Naive thymus-derived CD4-positive, alpha-beta T cell (primary cell): ENCODE measurements around the gene BCAP29. TPM values are rescaled to one million over a fixed set of nuclear protein-coding genes. Genes with fewer than 3 reads are reported as not detected.

Source experiments
- ATAC-seq: fragments of 150-1000 bp; cut with Tn5 transposase; 2 replicates; pipeline ENCODE4 v1.10.0; 2021; ENCODE audit warnings: mild to moderate bottlenecking, moderate library complexity
- CTCF ChIA-PET: fragments of 350-600 bp; sonication (Branson Sonifier 250); formaldehyde crosslinking; loops from one replicate; lab custom pipeline; 2021; ENCODE audit warnings: antibody characterized with exemption; lab: Charles Lee
- POLR2A ChIA-PET: fragments of 350-600 bp; sonication (Branson Sonifier 250); formaldehyde crosslinking; loops from one replicate; lab custom pipeline; 2021; ENCODE audit warnings: antibody characterized with exemption, inconsistent platforms; lab: Charles Lee
- DNase-seq, 9 donors: peaks; one replicate each; pipeline versions ENCODE4 v3.0.0 to v3.0.0-alpha.2; 2020 to 2022; ENCODE audit warnings: mixed read lengths in 1 of 9
- H3K27ac ChIP-seq: one replicate; pipeline ENCODE4 v1.7.0; 2013; ENCODE audit warnings: mild to moderate bottlenecking, low read depth, low read length, moderate library complexity
- H3K27me3 ChIP-seq, 2 donors: one replicate each; pipeline ENCODE4 v1.7.0; 2013; ENCODE audit warnings: low read length in 2 of 2, mild to moderate bottlenecking in 2 of 2, moderate library complexity in 2 of 2; ENCODE audit not compliant: control insufficient read depth in 2 of 2, insufficient read depth in 2 of 2
- H3K36me3 ChIP-seq, 3 experiments: 1 replicate in 2 of 3; 2 replicates in 1 of 3; pipeline ENCODE4 v1.7.0; 2013; ENCODE audit warnings: low read length in 3 of 3, mild to moderate bottlenecking in 3 of 3, moderate library complexity in 1 of 3; ENCODE audit not compliant: insufficient read depth in 3 of 3, control insufficient read depth in 2 of 3
- H3K4me1 ChIP-seq, 2 donors: one replicate each; pipeline ENCODE4 v1.7.0; 2013; ENCODE audit warnings: low read length in 2 of 2, mild to moderate bottlenecking in 2 of 2, moderate library complexity in 1 of 2; ENCODE audit not compliant: control insufficient read depth in 2 of 2, insufficient read depth in 2 of 2
- H3K4me3 ChIP-seq: 2 replicates; pipeline ENCODE4 v1.7.0; 2013; ENCODE audit warnings: mild to moderate bottlenecking, low read length
- H3K9me3 ChIP-seq, 3 experiments: 1 replicate in 2 of 3; 2 replicates in 1 of 3; pipeline ENCODE4 v1.7.0; 2013; ENCODE audit warnings: low read length in 3 of 3; ENCODE audit not compliant: control insufficient read depth in 2 of 3
- H3K27ac Mint-ChIP-seq, 9 donors: one replicate each; pipeline ENCODE4 v1.8.0; 2020 to 2022; ENCODE audit warnings: mixed read lengths in 9 of 9, mild to moderate bottlenecking in 8 of 9, moderate library complexity in 5 of 9, inconsistent platforms in 2 of 9
- H3K27me3 Mint-ChIP-seq, 5 donors: one replicate each; pipeline ENCODE4 v1.8.0; 2021 to 2022; ENCODE audit warnings: mixed read lengths in 5 of 5, mild to moderate bottlenecking in 1 of 5
- H3K36me3 Mint-ChIP-seq, 5 donors: one replicate each; pipeline ENCODE4 v1.8.0; 2020 to 2022; ENCODE audit warnings: mixed read lengths in 5 of 5, mild to moderate bottlenecking in 3 of 5, inconsistent platforms in 1 of 5
- H3K4me1 Mint-ChIP-seq, 7 donors: one replicate each; pipeline ENCODE4 v1.8.0; 2020 to 2022; ENCODE audit warnings: mixed read lengths in 7 of 7, mild to moderate bottlenecking in 3 of 7, inconsistent platforms in 1 of 7
- H3K4me3 Mint-ChIP-seq, 10 donors: one replicate each; pipeline ENCODE4 v1.8.0; 2020 to 2022; ENCODE audit warnings: mild to moderate bottlenecking in 10 of 10, mixed read lengths in 10 of 10, moderate library complexity in 6 of 10, inconsistent platforms in 2 of 10
- H3K9me3 Mint-ChIP-seq, 11 donors: one replicate each; pipeline ENCODE4 v1.8.0; 2020 to 2022; ENCODE audit warnings: mixed read lengths in 11 of 11, mild to moderate bottlenecking in 4 of 11, inconsistent platforms in 1 of 11, moderate library complexity in 1 of 11
- intact Hi-C, 2 donors: fragments of 100-400 bp; cut with micrococcal nuclease; formaldehyde crosslinking; loops; one replicate each; pipeline ENCODE4 v1.15.1; 2023
- polyA plus RNA-seq, 2 donors: library from polyadenylated mRNA; unstranded; fragments of 300-500 nt; fragmentation: Illumina TruSeq; gene quantifications; one replicate each; pipeline ENCODE4 v1.2.3, GENCODE V29; 2021
- total RNA-seq, 6 experiments: library from RNA in 5 of 6; stranded (reverse) in 5 of 6; gene quantifications; 1 replicate in 5 of 6; 2 replicates in 1 of 6; pipeline ENCODE4 v1.2.3 and lab custom pipeline; 2021 to 2026

The BCAP29 gene
- total and polyA plus RNA-seq, 7 experiments from 2014 or later, result 10.5 to 38.7 (median 24.4) TPM

DNA sequence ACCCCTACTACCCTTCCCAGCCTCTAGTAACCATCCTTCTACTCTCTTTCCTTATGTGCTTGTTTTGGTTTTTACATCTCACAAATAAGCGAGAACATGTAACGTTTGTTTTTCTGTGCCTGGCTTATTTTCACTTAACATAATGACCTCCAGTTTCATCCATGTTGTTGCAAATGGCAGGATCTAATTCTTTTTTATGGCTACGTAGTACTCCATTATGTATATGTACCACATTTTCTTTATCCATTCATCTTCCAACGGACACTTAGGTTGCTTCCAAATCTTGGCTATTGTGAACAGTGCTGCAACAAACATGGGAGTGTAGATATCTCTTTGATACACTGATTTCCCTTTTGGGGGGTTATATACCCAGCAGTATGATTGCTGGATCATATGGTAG lies 47.0 kb downstream of the BCAP29 start:
- Mint-ChIP-seq H3K4me3 (no peak overlapping the region), H3K27me3 (no peaks in the 10 kb centered on the region), H3K4me1 (peaks cover 0 to 23% (median 0%) of the 10 kb centered on the region in 7 donors), H3K27ac (no peak overlapping the region), H3K9me3 (peaks cover 0 to 8% (median 0%) of the 10 kb centered on the region in 11 donors), H3K36me3 (peaks cover 0 to 28% (median 21%) of the 10 kb centered on the region in 5 donors)
- Histone ChIP-seq H3K9me3 (no peaks in the 10 kb centered on the region), H3K27ac (no peak overlapping the region), H3K4me3 (no peak overlapping the region), H3K4me1 (no peaks in the 10 kb centered on the region), H3K36me3 (peaks cover 0 to 6% (median 0%) of the 10 kb centered on the region in 3 experiments), H3K27me3 (no peaks in the 10 kb centered on the region)
- POLR2A ChIA-PET, result no interaction called here
- intact Hi-C loops, result no loop called here
- ATAC-seq, result no peak
- CTCF ChIA-PET, result no interaction called here
- DNase-seq, result no peak

DNA sequence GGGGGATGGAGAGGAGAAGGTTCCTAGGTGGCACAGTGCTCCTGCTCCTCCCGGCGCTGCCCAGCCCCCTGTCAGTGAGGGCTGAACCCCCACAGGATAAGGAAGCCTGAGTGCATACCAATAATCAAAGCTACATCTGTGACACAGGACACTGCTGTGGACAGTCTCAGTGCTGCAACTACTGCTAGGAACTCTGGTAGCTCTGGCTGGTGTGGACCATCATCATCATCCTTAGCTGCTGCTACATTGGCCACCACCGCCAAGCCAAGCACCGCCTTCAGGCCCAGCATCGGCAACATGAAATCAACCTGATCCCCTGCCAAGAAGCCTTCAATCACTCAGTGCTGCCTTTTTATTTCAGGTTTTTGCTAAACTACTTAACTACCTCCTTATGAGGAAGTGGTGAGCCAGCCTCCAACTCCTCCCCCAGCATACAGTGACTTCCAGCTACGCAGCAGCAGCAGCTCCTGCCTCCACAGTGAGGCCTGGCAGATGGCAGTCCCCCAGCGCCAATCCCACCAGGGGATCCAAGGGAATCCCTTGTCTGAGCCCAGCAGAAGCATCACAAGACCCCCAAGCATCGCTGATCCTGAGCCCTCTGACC lies 48.5 kb downstream of the BCAP29 start:
- Mint-ChIP-seq H3K27ac (peak overlapping the region in 1 of 9 donors; percentile 84), H3K36me3 (peaks cover 0 to 31% (median 25%) of the 10 kb centered on the region in 5 donors), H3K27me3 (peaks cover 0 to 5% (median 0%) of the 10 kb centered on the region in 5 donors), H3K4me1 (peaks cover 0 to 38% (median 0%) of the 10 kb centered on the region in 7 donors), H3K9me3 (peaks cover 0 to 8% (median 0%) of the 10 kb centered on the region in 11 donors), H3K4me3 (peak overlapping the region in 1 of 10 donors; percentile 43)
- ChIA-PET CTCF (no interaction called here), POLR2A (no interaction called here)
- DNase-seq, result no peak
- H3K9me3 ChIP-seq, result no peaks in the 10 kb centered on the region
- H3K27ac ChIP-seq, result no peak overlapping the region
- H3K27me3 ChIP-seq, result no peaks in the 10 kb centered on the region
- peaks cover 0 to 6% (median 0%) of the 10 kb centered on the region in 3 experiments for H3K36me3 ChIP-seq
- intact Hi-C loops, result no loop called here
- no peak overlapping the region for H3K4me3 ChIP-seq
- H3K4me1 ChIP-seq, result no peaks in the 10 kb centered on the region
- ATAC-seq, result peak; percentile 69

DNA sequence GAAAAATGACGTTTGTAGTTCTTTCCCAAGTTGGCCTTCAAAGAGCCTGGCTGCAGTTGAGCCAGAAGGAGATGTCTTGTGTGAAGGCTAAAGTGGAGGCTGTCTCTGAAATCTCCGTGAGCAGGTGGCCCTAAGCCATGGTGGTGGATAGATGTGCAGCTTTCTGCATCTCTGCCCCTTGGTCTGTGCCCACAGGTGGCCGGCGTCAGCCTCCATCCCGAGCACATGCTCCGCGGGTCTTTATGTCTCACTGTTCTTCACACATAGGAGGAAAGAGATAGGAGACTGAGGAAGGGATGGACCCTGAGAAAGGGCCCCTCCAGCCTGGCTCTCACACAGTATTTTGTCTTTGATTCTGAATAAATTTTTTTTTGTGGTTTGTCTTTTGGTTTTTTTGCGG lies 50.3 kb downstream of the BCAP29 start:
- peaks cover 0 to 35% (median 22%) of the 10 kb centered on the region in 5 donors for H3K36me3 Mint-ChIP-seq
- no peaks in the 10 kb centered on the region for H3K27me3 ChIP-seq
- POLR2A ChIA-PET, result no interaction called here
- peaks cover 0 to 11% (median 0%) of the 10 kb centered on the region in 5 donors for H3K27me3 Mint-ChIP-seq
- H3K27ac ChIP-seq, result no peak overlapping the region
- H3K27ac Mint-ChIP-seq, result no peak overlapping the region
- peaks cover 0 to 54% (median 0%) of the 10 kb centered on the region in 7 donors for H3K4me1 Mint-ChIP-seq
- peaks cover 0 to 6% (median 0%) of the 10 kb centered on the region in 3 experiments for H3K36me3 ChIP-seq
- CTCF ChIA-PET, result no interaction called here
- H3K9me3 Mint-ChIP-seq, result peaks cover 0 to 12% (median 0%) of the 10 kb centered on the region in 11 donors
- no peak overlapping the region for H3K4me3 Mint-ChIP-seq
- ATAC-seq, result no peak
- H3K4me3 ChIP-seq, result no peak overlapping the region
- H3K4me1 ChIP-seq, result no peaks in the 10 kb centered on the region
- no peak for DNase-seq
- intact Hi-C loops, result no loop called here
- H3K9me3 ChIP-seq, result no peaks in the 10 kb centered on the region

DNA sequence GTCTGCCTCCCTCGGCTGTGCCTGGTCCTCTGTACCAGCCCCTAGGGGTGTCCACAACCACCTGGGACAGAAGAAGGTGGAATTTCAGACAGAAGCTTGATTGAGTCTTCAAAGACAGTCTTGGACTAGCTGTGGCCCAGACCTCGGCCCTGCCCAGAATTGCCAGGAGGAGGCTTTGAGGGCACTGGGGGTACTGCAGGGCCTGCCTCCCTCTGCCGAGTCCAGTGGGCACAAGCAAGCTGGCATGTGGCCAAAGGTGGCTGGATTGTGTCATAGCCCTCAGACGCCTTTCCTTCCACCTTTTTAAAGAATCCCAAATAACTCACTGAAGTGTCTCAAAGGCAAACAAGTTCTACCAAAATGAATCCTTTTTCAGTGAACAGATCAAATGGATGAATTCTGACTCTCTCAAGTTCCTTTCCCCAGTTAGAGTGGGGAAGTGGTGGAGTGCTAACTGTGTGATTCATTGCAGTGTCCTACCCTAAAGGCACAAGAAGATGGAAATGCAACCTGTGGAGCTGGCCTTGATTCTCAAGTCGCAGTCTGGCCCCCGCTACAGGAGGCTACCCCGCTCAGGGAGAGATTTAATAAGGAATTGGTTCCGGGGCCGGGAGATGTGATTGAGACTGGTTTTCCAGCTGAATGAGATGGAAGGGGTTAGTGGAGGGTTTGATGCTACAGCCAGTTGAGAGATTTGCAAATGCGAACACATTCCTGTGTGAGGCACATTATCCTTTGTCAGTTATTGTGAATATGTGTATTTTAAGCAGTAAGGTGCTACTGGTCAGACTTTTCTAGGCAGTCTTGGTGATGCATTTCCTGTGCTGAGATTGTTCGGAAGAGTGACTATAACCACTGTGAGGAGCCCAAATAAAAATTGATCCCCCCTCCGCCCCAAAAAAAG lies 51.8 kb downstream of the BCAP29 start:
- peaks cover 0 to 14% (median 0%) of the 10 kb centered on the region in 5 donors for H3K27me3 Mint-ChIP-seq
- no peak overlapping the region for H3K27ac Mint-ChIP-seq
- peaks cover 0 to 60% (median 0%) of the 10 kb centered on the region in 7 donors for H3K4me1 Mint-ChIP-seq
- no peaks in the 10 kb centered on the region for H3K4me1 ChIP-seq
- POLR2A ChIA-PET, result no interaction called here
- H3K36me3 Mint-ChIP-seq, result peaks cover 0 to 38% (median 24%) of the 10 kb centered on the region in 5 donors
- DNase-seq (no peak), ATAC-seq (no peak)
- CTCF ChIA-PET, result no interaction called here
- intact Hi-C loops, result no loop called here
- H3K4me3 Mint-ChIP-seq, result no peak overlapping the region
- peaks cover 0 to 6% (median 0%) of the 10 kb centered on the region in 3 experiments for H3K36me3 ChIP-seq
- H3K9me3 Mint-ChIP-seq, result peaks cover 0 to 14% (median 0%) of the 10 kb centered on the region in 11 donors
- no peak overlapping the region for H3K4me3 ChIP-seq
- H3K27me3 ChIP-seq, result no peaks in the 10 kb centered on the region
- H3K9me3 ChIP-seq, result no peaks in the 10 kb centered on the region
- no peak overlapping the region for H3K27ac ChIP-seq

DNA sequence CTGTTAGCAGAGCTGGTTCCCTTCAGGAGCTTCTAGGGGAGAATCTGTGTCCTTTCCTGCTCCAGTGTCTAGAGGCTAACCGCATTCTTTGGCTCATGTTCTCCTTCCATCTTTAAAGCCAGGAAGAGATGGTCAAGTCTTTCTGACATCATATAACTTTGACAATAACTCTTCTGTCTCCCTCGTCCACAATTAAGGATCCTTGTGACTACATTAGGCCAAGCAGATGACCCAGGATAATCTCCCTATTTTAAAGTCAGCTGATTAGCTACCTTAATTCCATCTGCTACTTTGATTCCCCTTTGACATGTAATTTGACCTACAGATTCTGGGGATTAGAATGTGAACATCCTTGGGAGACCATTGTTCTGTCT lies 52.4 kb downstream of the BCAP29 start:
- intact Hi-C loops, result no loop called here
- no peak overlapping the region for H3K27ac ChIP-seq
- no peaks in the 10 kb centered on the region for H3K4me1 ChIP-seq
- no peaks in the 10 kb centered on the region for H3K27me3 ChIP-seq
- peaks cover 0 to 9% (median 1%) of the 10 kb centered on the region in 11 donors for H3K9me3 Mint-ChIP-seq
- H3K9me3 ChIP-seq, result no peaks in the 10 kb centered on the region
- peaks cover 0 to 6% (median 0%) of the 10 kb centered on the region in 3 experiments for H3K36me3 ChIP-seq
- peaks cover 0 to 32% (median 18%) of the 10 kb centered on the region in 5 donors for H3K36me3 Mint-ChIP-seq
- no peak for DNase-seq
- ChIA-PET CTCF (no interaction called here), POLR2A (no interaction called here)
- no peak for ATAC-seq
- peak overlapping the region in 1 of 9 donors; percentile 7 for H3K27ac Mint-ChIP-seq
- peaks cover 0 to 60% (median 0%) of the 10 kb centered on the region in 7 donors for H3K4me1 Mint-ChIP-seq
- H3K27me3 Mint-ChIP-seq, result peaks cover 0 to 16% (median 0%) of the 10 kb centered on the region in 5 donors
- H3K4me3 ChIP-seq, result no peak overlapping the region
- no peak overlapping the region for H3K4me3 Mint-ChIP-seq

DNA sequence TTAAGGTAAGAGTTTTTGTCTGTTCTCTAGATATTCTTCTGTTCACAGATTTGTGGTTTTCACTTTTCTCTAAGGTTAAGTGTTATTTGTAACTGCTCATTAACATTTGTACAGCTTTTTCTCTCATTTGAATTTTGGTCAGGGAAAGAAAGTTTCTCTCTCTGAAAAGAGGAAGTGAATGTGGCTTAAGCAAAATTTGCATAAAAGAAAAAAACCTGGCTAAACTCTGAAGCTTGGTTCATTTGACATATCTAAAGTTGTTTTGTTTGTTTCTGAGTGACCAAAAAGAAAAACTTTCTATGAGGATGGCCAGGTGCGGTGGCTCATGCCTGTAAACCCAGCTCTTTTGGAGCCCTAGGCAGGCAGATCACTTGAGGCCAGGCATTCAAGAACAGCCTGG lies 58.5 kb downstream of the BCAP29 start:
- Mint-ChIP-seq H3K4me3 (peak overlapping the region in 1 of 10 donors; percentile 52), H3K9me3 (peaks cover 0 to 12% (median 5%) of the 10 kb centered on the region in 11 donors), H3K36me3 (peaks cover 0 to 33% (median 7%) of the 10 kb centered on the region in 5 donors), H3K27me3 (peaks cover 0 to 34% (median 9%) of the 10 kb centered on the region in 5 donors), H3K27ac (peak overlapping the region in 1 of 9 donors; percentile 45), H3K4me1 (peaks cover 0 to 56% (median 0%) of the 10 kb centered on the region in 7 donors)
- H3K27me3 ChIP-seq, result no peaks in the 10 kb centered on the region
- H3K36me3 ChIP-seq, result no peaks in the 10 kb centered on the region
- CTCF ChIA-PET, result interaction anchor here (0.6 kb wide), 1 partner anchor 14 kb away, joined by 3 read pairs; no protein-coding TSS in a partner anchor
- ATAC-seq, result no peak
- no peaks in the 10 kb centered on the region for H3K4me1 ChIP-seq
- intact Hi-C loops, result loop anchor here in 1 of 2 donors (1.0 to 5.0 kb wide), 3 partner anchors 16 to 76 kb away; partner anchors contain the start of genes COG5 and DUS4L
- DNase-seq, result no peak
- H3K27ac ChIP-seq, result no peak overlapping the region
- H3K4me3 ChIP-seq, result no peak overlapping the region
- no peaks in the 10 kb centered on the region for H3K9me3 ChIP-seq
- POLR2A ChIA-PET, result no interaction called here
